K562 (cell line): ENCODE measurements around the gene CNGA4. TPM values are rescaled to one million over a fixed set of nuclear protein-coding genes. Genes with fewer than 3 reads are reported as not detected.

Source experiments
- MXI1 ChIP-seq: IDR thresholded peaks from 2 replicates; pipeline ENCODE4 v1.6.1; 2011; ENCODE audit warnings: low read depth, mild to moderate bottlenecking, improper control_type of control experiment, low read length
- YY1 ChIP-seq, 3 experiments: IDR thresholded peaks; 2 replicates each; pipeline ENCODE4 v1.6.1; 2011; ENCODE audit warnings: low read length in 2 of 3, mild to moderate bottlenecking in 2 of 3, moderate library complexity in 2 of 3, borderline replicate concordance in 1 of 3, control low read depth in 1 of 3, low read depth in 1 of 3; ENCODE audit not compliant: insufficient read depth in 3 of 3, insufficient replicate concordance in 2 of 3, control insufficient read depth in 1 of 3, insufficient read length in 1 of 3; ENCODE audit errors: extremely low read depth in 1 of 3
- polyA plus RNA-seq, 8 experiments: library from polyadenylated mRNA; depleted of rRNA in 4 of 8; stranded (reverse) in 5 of 8; unstranded in 3 of 8; fragments of >200 nt; fragmentation: Nextera tagmentation in 2 of 8; fragmentation: Illumina TruSeq in 1 of 8; extraction: Ambion mirVana in 2 of 8; extraction: Trizol in 1 of 8; gene quantifications; 2 replicates each; pipeline versions ENCODE4 v1.2.1 to v1.2.3, GENCODE V29; 2011 to 2014; ENCODE audit warnings: inconsistent platforms in 1 of 8, missing spikeins in 1 of 8
- total RNA-seq, 7 experiments: library from RNA; depleted of rRNA in 6 of 7; stranded (reverse); fragments of >200 nt in 6 of 7; fragmentation: Illumina TruSeq in 2 of 7; extraction: Trizol in 2 of 7; gene quantifications; 2 replicates each; pipeline versions ENCODE4 v1.2.1 to v1.2.3, GENCODE V29; 2011 to 2021; ENCODE audit warnings: low replicate concordance in 1 of 7
- TF ChIP-seq, protein P1 (sequence below): fragments of 250-450 bp; sonication (Bioruptor Pico); IDR thresholded peaks from 2 replicates; pipeline ENCODE4 v1.4.0; 2020; ENCODE audit warnings: mild to moderate bottlenecking, moderate library complexity, borderline replicate concordance
- TF ChIP-seq, protein P2 (sequence below): sonication (generic); formaldehyde crosslinking; IDR thresholded peaks from 2 replicates; pipeline ENCODE4 v1.8.0; 2022; ENCODE audit warnings: mild to moderate bottlenecking, missing genetic modification reagents
- TF ChIP-seq, protein P3 (sequence below): fragments of 250-450 bp; sonication (Bioruptor Pico); IDR thresholded peaks from 2 replicates; pipeline ENCODE4 v1.5.0; 2022; ENCODE audit warnings: mild to moderate bottlenecking

CNGA4 gene
- total and polyA plus RNA-seq, 9 of the 15 experiments (the other 6 are each of a cell fraction or from before 2014, with no cell fraction given), result 0.04 to 0.09 (median 0.06) TPM; not detected in 6

GRCh38 chr11:6268820-6269219, 29.9 kb downstream of the CNGA4 start (continued):
- TF ChIP-seq, protein P1, sequence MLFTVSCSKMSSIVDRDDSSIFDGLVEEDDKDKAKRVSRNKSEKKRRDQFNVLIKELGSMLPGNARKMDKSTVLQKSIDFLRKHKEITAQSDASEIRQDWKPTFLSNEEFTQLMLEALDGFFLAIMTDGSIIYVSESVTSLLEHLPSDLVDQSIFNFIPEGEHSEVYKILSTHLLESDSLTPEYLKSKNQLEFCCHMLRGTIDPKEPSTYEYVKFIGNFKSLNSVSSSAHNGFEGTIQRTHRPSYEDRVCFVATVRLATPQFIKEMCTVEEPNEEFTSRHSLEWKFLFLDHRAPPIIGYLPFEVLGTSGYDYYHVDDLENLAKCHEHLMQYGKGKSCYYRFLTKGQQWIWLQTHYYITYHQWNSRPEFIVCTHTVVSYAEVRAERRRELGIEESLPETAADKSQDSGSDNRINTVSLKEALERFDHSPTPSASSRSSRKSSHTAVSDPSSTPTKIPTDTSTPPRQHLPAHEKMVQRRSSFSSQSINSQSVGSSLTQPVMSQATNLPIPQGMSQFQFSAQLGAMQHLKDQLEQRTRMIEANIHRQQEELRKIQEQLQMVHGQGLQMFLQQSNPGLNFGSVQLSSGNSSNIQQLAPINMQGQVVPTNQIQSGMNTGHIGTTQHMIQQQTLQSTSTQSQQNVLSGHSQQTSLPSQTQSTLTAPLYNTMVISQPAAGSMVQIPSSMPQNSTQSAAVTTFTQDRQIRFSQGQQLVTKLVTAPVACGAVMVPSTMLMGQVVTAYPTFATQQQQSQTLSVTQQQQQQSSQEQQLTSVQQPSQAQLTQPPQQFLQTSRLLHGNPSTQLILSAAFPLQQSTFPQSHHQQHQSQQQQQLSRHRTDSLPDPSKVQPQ, result no peak
- TF ChIP-seq, protein P2, sequence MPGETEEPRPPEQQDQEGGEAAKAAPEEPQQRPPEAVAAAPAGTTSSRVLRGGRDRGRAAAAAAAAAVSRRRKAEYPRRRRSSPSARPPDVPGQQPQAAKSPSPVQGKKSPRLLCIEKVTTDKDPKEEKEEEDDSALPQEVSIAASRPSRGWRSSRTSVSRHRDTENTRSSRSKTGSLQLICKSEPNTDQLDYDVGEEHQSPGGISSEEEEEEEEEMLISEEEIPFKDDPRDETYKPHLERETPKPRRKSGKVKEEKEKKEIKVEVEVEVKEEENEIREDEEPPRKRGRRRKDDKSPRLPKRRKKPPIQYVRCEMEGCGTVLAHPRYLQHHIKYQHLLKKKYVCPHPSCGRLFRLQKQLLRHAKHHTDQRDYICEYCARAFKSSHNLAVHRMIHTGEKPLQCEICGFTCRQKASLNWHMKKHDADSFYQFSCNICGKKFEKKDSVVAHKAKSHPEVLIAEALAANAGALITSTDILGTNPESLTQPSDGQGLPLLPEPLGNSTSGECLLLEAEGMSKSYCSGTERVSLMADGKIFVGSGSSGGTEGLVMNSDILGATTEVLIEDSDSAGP (CRISPR knock-in tag), result no peak
- TF ChIP-seq, protein P3, sequence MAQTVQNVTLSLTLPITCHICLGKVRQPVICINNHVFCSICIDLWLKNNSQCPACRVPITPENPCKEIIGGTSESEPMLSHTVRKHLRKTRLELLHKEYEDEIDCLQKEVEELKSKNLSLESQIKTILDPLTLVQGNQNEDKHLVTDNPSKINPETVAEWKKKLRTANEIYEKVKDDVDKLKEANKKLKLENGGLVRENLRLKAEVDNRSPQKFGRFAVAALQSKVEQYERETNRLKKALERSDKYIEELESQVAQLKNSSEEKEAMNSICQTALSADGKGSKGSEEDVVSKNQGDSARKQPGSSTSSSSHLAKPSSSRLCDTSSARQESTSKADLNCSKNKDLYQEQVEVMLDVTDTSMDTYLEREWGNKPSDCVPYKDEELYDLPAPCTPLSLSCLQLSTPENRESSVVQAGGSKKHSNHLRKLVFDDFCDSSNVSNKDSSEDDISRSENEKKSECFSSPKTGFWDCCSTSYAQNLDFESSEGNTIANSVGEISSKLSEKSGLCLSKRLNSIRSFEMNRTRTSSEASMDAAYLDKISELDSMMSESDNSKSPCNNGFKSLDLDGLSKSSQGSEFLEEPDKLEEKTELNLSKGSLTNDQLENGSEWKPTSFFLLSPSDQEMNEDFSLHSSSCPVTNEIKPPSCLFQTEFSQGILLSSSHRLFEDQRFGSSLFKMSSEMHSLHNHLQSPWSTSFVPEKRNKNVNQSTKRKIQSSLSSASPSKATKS (CRISPR knock-in tag), result no peak
- TF ChIP-seq YY1 (IDR thresholded peaks at IDR 0.05; ENCODE audit: borderline replicate concordance in 1 of 3, control insufficient read depth in 1 of 3, extremely low read depth in 1 of 3, insufficient read depth in 3 of 3, insufficient read length in 1 of 3, insufficient replicate concordance in 2 of 3, low read depth in 1 of 3, low read length in 2 of 3) (no peak), MXI1 (no peak)
